Adipose tissue (tissue), 3 donors: ENCODE results near the gene CFP. TPM values are rescaled to one million over a fixed set of nuclear protein-coding genes. Genes with fewer than 3 reads are reported as not detected.
"Not testable (repeated sequence)": the region's sequence is repeated elsewhere in the genome, so short reads cannot be mapped to it uniquely, and the experiment has no call there.

Source experiments
- H3K27ac ChIP-seq: one replicate; pipeline ENCODE4 v1.5.1; 2013; ENCODE audit warnings: low read depth, low read length
- WGBS, 3 donors: extraction: QIAGEN DNeasy Blood & Tissue Kit; methylation state at CpG; one replicate each; pipeline ENCODE4 v1.1.7; 2013; 5-methylcytosine and 5-hydroxymethylcytosine counted together
- polyA plus RNA-seq, 3 donors: library from polyadenylated mRNA; stranded (reverse); fragments of 200-250 nt; gene quantifications; one replicate each; pipeline ENCODE4 v1.2.3, GENCODE V29; 2013
- donor health status: healthy with polysubstance abuse.
- donor health status: Bipolar disorder and iron deficiency.
- donor health status: healthy.

Gene CFP
- polyA plus RNA-seq: 10 to 100 TPM in 1 of 3 donors, 1 to 10 TPM in 2; 1.5 to 17.1 (median 7.3) TPM

DNA sequence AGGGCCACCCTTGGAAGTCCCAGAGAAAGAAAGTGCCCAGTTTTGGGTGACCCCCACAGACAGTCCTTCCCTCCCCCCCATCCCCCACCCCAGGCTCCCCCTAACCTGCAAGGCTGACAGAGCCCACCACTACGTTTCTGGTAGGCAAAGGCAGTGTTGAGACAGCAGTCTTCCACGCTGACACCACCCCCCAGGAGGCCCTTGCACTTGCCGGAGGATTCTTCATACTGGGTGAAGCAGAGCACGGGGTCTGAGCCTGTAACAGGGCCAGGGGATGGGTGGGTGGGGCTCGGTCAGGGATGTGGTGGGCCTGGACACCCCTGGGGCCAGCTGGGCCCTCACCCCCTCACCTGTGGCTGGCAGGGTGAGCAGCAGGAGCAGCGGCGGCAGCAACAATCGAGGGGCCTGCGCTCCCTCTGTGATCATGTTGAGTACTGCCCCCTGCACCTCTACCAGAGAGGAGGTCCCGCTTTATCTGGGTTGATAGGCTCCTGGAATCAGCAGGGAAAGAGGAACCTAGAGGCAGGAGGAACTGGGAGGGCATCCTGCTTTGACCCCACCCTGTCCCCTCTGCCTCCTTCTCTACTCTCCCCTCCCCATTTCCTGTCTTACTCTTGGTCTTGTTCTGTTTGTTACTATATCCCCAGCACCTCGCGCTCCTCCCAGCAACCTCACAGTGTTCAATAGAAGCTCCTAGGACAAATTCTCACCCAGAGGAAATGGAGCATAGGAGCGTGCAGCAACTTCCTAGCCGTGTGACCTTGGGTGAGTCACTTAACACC lies at the start of gene CFP:
Gene CFP (minus strand): TSS at position 512 of the 782 bp plus-strand sequence. CDS start 86 bp downstream, at position 426.
- WGBS, 3 donors: 32 to 58% (median 51%) methylated on average over 7 to 14 of the region's 14 CpGs
- H3K27ac ChIP-seq: no peak within 1 kb of the TSS

DNA sequence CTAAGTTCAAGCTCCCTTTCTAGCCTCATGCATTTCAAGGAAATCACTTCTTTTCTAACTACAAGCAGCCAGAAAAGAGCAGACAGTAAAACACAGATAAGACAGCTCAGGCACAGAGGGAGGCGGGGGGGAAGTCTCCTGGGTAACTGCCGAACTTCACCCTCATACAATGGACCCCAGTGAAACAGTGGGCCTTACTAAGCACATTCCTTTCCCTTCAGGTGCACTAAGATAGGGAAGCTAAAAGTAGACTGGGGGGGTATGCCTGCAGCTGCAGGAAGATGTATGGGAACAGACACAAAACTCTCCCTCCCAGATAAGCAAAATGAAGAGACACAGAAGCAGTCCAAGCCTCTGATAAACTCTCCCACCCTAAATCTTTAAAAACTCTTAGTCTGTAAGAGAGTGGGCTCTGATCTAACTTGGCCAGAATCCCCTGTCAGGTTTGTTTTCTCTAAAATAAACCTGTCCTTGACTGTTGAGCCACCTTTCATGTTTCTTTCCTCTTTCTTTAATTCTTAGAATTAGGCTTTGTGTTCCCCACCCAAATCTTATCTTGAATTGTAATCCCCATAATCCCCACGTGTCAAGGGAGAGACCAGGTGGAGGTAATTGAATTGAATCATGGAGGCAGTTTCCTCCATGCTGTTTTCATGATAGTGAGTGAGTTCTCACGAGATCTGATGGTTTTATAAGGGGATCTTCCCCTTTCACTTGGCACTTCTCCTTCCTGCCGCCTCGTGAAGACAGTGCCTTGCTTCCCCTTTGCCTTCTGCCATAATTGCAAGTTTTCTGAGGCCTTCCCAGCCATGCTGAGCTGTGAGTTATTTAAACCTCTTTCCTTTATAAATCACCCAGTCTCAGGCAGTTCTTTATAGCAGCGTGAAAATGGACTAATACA lies 46.5 kb upstream of the CFP start:
- 54 to 66% (median 55%) methylated on average over 5 to 7 of the region's 7 CpGs for WGBS, 3 donors
- not testable (repeated sequence) for H3K27ac ChIP-seq

DNA sequence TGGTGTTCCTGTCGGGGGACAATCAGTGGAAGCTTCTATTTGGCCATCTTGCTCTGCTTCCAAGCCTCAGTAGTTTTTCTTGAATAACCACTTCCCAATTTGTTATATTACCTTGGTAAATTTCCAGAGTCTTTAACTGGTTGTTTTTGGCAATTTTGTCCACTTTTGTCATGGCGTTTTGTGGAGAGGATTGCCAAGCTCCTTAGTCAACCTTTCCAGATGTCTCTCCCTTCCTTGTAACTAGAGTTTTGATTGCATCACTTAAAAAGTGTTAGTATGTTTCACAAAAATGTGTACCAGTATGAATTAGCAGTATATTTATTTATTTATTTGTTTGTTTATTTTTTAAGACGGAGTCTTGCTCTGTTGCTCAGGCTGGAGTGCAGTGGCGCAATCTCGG lies 45.0 kb upstream of the CFP start:
- WGBS, 3 donors: 71 to 85% (median 75%) methylated on average over 5 of the region's 5 CpGs
- H3K27ac ChIP-seq: no peak overlapping the region

DNA sequence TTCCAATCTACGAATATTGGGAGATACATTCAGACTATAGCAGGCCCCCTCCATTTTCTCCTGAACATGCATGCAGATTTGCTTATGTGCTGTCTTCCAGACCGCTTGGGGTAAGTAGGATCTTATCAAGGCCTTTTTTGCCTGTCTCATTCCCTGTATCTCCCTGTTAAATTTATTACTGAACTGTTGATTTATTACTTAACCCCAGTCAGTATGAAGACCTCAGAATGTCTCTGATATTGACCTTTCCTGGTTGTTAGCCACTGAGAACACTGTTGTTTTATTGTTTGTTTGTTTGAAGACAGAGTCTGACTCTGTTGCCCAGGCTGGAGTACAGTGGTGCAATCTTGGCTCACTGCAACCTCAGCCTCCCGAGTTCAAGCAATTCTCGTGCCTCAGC lies 36.1 kb upstream of the CFP start:
- not testable (repeated sequence) for H3K27ac ChIP-seq
- WGBS, 3 donors: 70 to 92% (median 91%) methylated on average over 4 of the region's 4 CpGs

DNA sequence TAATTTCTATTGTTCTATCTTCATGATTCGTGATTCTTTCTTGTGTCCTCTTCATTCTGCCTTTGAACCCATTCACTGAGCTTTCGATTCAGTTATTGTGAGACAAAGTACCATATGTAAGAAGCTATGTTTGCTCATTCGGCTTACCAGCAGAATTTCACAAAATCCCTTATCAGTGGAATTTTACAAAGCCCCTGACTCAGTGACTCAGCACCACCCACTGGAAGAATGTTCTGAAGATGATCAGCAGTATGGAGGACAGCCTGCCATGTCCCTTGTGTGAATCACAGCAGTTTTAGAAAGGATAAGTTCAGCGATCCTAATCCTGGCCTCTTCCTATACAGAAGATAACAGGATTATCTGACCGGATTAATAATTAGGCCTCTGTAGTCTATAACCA lies 35.0 kb upstream of the CFP start:
- 75 to 86% (median 80%) methylated on average over 5 of the region's 5 CpGs for WGBS, 3 donors

DNA sequence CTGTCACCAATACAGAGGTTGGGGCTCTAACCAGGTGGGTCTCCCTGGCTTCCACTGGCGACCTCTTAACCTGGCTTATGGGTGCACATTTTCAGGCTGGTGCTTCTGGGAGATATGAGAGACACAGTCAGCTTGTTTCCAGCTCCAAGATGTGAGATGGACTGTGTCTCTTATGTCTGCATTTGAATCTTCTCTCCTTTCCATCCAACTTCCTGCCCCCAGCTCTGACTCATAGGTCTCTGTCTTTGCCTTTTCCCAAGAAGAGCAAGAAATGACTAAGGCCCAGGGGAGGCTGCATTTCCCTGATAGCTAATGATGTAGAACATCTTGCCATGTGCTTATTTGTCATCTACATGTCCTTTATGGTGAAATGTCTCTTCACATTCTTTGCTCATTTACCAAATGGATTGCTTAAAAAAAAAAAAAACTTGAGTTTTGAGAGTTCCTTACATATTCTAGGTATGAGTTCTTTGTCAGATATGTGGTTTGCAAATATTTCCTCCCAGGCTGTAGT lies 32.5 kb upstream of the CFP start:
- no peak overlapping the region for H3K27ac ChIP-seq
- WGBS, 3 donors: 42 to 86% (median 62%) methylated on average over 1 of the region's 1 CpG

More for the DNA sequence above, 35.0 kb upstream of the CFP start:
- H3K27ac ChIP-seq: no peak overlapping the region

DNA sequence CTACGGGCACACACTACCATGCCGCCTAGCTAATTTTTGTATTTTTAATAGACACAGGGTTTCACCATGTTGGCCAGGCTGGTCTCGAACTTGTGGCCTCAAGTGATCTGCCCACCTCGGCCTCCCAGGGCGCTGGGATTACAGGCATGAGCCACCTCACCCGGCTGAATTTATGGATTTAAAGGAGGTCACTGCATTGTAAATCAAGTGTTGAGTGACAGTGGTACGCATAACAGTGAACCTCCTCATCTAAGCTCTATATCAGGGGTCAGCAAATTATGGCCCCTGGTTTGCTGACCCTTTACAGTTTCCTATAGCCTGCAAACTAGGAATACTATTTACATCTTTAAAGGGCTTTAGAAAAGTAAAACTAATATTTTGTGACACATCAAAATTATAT lies 31.8 kb upstream of the CFP start:
- 84 to 93% (median 85%) methylated on average over 7 of the region's 7 CpGs for WGBS, 3 donors
- no peak overlapping the region for H3K27ac ChIP-seq

DNA sequence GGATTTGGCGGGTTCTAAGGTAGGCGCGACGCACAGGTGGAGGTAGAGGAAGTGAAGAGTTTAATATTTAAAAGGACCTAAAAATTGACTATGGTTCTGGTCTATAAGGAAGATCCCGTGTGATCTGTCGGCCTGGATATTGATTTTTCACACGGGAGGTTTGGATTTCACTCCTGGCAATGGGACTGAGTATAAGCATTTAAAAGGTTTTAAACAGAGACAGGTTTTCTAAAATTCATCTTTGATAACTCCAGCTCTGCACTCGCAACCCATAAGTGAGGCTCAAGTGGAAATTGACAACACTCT lies 29.6 kb upstream of the CFP start:
- 11 to 45% (median 26%) methylated on average over 8 of the region's 8 CpGs for WGBS, 3 donors
- no peak overlapping the region for H3K27ac ChIP-seq

DNA sequence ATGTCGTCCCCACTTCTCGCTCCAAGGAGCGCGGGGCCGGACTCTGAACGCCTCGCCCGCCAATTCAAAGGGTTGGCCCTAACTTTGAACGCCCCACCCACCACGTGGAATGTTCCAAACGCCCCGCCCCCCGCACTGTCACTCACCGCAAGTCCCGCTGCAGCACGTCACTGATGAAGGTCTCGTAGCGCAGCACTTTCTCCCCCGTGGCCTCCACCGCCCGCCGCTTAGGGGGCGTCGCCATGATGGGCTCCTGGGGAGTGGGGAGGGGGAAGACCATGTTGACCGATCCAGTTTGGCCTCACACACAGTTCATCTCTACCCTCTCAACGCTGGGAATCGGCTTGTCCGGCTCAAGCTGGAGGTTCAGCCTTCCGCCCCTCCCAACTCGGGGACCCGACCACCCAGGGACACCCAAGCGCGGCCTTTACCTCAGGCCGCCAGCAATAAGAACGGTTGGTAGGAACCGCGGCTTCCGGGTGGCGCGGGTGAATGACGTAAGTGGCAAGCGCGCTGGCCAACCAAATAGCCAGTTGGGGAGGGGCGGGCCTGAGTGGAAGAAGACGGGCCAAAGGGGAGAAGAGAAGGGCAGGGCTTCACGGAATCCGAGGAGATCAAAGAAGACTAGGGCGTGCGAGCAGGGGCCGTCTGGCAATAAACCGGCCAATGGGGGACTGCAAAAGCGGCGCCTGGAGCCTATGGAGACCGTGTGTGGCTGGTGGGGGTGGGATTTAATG lies 29.1 kb upstream of the CFP start, which contains the start of gene UXT:
Gene UXT (minus strand): TSS at position 497 of the 737 bp plus-strand sequence. CDS start 253 bp downstream, at position 244.
- 0 to 30% (median 0%) methylated on average over 44 to 54 of the region's 54 CpGs for WGBS, 3 donors
- peak within 1 kb of the TSS; percentile 88 for H3K27ac ChIP-seq

DNA sequence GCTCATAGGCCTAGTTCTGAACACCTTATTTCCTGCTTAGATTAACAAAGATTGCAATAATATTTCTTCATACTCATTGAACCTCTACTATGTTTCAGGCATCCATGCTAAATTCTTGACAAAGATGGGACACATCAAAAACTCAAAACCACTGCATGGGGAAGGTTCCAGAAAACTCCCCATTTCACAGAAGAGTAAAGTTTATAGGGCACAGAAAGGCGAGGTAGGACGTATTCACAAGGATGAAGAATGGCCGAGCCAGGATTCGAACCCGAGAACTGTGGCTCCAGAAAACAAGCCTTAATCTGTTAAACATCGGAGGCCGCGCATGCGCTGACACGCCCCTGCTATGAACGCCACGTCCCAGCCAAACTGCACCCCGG lies 28.6 kb upstream of the CFP start:
- 1 to 52% (median 3%) methylated on average over 12 to 13 of the region's 13 CpGs for WGBS, 3 donors

DNA sequence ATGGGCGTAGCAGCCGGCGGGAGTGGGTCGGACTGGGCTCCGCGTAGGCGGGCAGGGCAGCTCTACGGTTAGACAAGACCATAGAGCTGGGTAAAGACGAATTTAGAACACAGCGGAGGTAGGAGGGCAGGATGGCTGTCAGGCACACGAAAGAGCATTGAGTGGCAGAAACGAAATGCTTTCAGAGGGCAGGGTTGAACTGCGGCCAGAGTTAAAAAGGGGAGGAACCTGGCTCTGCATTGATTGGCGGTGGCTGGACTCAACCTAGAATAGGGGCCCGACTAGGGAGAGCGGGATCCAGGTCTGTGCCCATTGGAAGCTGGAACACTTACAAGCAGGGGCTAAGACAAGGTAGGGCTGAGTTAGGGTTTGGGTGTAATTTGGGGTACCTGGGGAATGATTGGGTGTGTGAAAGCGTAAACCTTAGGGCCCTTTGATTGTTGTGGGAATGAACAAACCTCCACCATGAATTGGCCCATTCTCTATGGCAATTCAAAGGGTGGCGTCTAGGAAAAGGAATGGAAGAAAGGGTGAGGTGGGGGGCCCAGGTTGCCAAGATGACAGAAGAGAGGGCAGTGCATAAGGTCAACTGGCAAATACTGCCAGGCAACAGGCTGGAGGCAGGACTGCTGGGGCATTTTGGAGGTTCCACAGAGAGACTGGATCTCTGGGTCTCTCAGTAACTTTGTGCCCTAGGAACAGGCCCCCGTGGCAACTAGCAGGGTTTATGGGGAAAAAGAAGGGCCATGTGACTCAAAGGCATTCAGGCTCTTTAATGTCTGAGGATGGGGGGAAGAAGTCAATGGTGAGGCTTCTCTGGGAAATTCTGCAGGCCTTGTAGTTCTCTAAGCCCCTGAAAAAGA lies 21.5 kb upstream of the CFP start:
- WGBS, 3 donors: 11 to 45% (median 16%) methylated on average over 19 of the region's 19 CpGs
- no peak overlapping the region for H3K27ac ChIP-seq

More for the DNA sequence above, 28.6 kb upstream of the CFP start:
- H3K27ac ChIP-seq: no peak overlapping the region

DNA sequence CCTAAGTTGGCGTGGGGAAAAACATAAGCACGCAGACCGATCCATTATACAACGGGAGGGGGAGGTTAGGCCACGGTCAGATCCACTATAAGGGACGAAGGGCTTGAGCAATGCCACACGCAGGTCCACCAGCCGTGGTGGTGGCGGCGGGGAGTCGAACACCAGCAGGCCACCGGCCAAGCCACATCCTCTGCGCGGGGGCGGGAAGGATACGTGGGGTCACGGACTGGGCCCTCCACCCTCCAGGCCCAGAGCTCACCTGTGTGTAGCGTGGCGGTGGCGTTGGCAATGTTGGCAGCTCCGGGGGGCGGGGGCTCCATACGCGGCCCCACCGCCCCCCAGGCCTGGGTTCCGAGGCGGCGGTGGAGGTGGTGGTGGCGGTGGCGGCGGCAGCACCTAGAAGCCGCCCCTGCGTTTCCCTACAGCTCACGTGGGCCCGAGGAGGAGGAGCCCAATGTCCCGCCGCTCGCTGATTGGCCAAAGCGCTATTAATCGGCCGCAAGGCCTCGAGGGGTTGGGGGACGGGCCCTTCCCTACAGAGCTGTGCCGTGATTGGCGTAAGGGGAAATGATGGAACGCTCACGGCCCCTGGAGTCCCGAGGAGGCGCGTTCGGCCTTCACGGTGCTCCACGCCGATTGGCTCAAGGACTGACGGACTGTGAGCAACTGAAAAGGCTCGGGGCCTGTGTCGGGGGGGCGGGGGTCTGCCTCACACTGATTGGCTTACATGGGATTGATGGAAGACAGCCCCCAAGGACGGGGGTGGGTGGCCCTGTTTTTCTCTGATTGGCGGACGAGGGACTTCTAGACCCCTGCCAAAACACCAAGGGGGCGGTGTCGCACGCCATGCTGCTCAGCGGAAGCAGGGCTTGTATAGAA lies 20.7 kb upstream of the CFP start, which contains the start of gene ELK1:
Gene ELK1 (minus strand): TSS at position 400 of the 879 bp plus-strand sequence. CDS start 9,122 bp downstream, outside the sequence.
- 0 to 38% (median 1%) methylated on average over 27 to 64 of the region's 65 CpGs for WGBS, 3 donors
- no peak within 1 kb of the TSS for H3K27ac ChIP-seq

DNA sequence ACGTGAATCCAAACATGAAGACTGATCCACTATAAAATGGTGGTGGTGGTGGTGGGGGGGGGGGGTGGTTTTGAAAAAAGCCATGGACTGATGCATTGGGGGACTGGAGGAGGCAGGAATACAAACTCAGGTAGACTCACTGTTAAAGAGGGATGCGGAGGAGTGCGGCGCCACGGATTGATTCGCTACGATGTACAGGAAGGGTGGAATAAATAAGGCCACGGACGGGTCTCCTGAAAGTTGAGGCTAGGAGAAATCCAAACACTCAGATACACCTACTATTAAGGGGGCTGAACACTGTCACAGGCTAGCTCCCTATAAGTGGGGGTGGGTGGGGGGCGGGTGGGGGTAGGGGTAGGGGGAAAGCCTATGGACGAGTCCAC lies 20.0 kb upstream of the CFP start:
- no peak overlapping the region for H3K27ac ChIP-seq
- 1 to 36% (median 5%) methylated on average over 8 to 11 of the region's 11 CpGs for WGBS, 3 donors

DNA sequence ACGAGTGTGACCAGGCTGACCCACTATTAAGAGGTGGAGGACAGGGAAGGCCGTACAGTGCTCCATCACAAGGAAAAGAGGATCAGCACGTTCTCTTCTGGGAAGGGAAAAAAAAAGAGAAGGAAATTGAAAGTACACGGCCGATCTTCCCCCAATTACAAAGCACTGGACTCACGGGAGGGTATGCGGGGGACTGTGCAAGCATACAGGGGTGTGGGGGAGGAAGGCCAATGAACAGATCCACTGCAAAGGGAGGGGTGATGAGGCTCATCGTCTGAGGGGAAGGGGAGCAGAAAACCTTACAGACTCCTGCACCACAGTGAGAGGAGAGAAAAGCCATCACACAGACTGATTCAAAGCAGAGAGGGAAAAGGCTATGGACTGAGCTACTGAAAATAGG lies 19.5 kb upstream of the CFP start:
- WGBS, 3 donors: 10 to 47% (median 25%) methylated on average over 8 of the region's 8 CpGs
- no peak overlapping the region for H3K27ac ChIP-seq

DNA sequence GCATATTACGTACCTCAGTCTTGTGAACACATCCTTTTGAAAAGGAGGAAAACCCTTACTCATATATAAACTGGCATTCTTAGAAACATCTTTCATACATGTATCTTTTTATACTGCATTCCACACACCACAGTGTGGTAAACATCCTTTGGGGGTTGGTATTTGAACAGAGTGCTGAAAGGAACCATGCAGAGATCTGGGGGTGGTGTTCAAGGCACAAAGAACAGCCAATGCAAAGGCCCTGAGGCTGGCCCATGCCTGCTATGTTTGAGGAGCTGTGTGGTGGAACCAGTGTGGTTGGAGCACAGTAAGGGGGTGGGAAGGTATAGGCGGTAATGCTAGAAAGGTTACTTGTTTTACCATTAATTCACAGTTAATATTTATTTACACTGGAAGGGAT lies 18.6 kb upstream of the CFP start:
- WGBS, 3 donors: 74 to 90% (median 84%) methylated on average over 2 of the region's 2 CpGs
- no peak overlapping the region for H3K27ac ChIP-seq

DNA sequence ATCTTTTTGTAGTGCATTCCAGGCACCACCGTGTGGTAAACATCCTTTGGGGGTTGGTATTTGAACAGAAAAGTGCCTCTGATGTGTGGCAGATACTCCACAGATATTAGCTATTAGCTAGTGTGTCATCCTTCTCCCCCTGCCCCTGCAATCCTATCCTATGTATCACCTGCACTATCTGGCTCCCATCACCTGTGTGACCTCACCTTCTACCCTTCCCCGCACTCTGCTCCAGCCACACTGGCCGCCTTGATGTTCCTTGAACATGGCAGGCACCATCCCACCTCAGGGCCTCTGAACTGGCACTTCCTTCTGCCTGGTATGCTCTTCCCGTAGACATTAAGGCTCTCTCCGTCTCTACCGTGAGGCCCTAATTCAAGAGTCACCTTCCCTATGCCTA lies 16.9 kb upstream of the CFP start:
- no peak overlapping the region for H3K27ac ChIP-seq
- 76 to 89% (median 80%) methylated on average over 6 of the region's 6 CpGs for WGBS, 3 donors

DNA sequence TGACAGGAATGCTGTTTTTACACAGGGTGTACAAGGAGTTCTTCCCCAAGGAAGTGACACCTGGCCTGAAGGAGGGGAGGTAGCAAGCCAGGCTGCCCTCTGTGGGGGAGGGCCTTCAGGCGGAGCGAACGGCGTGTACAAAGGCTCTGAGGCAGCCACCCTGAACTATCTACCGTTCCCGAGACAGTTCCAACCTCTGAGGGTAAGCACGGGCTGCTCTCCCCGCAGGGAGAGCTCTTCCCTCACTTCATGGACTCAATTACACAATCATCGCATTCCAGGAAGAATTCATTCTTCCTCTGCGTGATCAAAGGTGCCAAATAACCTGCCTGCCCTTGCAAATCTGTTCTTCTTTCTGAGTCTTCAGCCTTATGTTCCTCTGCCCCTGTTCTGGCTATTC lies 15.8 kb upstream of the CFP start:
- no peak overlapping the region for H3K27ac ChIP-seq
- 61 to 79% (median 77%) methylated on average over 10 of the region's 10 CpGs for WGBS, 3 donors
